ENCODE results near the gene TMEM45B.
"Not testable (repeated sequence)": the region's sequence is repeated elsewhere in the genome, so short reads cannot be mapped to it uniquely, and the experiment has no call there.

Gene TMEM45B

GRCh38 chr11:129804012-129804411 lies 11.6 kb upstream of the TMEM45B start:
- in situ Hi-C loops (cut with MboI; ENCODE audit: low sequenced_read_pairs), result no loop called here

- in situ Hi-C loops (cut with MboI; ENCODE audit: low sequenced_read_pairs), result not testable (repeated sequence)
Measured at GRCh38 chr11:129808241-129808640, 7.4 kb upstream of the TMEM45B start.

GRCh38 chr11:129813231-129813791 lies 2.3 kb upstream of the TMEM45B start:
- in situ Hi-C loops (cut with MboI; ENCODE audit: low sequenced_read_pairs), result no loop called here

GRCh38 chr11:129814244-129815014 lies 1.2 kb upstream of the TMEM45B start:
- in situ Hi-C loops (cut with MboI; ENCODE audit: low sequenced_read_pairs), result no loop called here

- in situ Hi-C loops (cut with MboI; ENCODE audit: low sequenced_read_pairs), result no loop called here
Measured at GRCh38 chr11:129817534-129818051, 1.9 kb downstream of the TMEM45B start.

- in situ Hi-C loops (cut with MboI; ENCODE audit: low sequenced_read_pairs), result not testable (repeated sequence)
Measured at GRCh38 chr11:129818236-129818635, 2.6 kb downstream of the TMEM45B start.

- in situ Hi-C loops (cut with MboI; ENCODE audit: low sequenced_read_pairs), result no loop called here
Measured at GRCh38 chr11:129819237-129819636, 3.6 kb downstream of the TMEM45B start.

GRCh38 chr11:129820228-129820627 lies 4.6 kb downstream of the TMEM45B start:
- in situ Hi-C loops (cut with MboI; ENCODE audit: low sequenced_read_pairs), result not testable (repeated sequence)

- in situ Hi-C loops (cut with MboI; ENCODE audit: low sequenced_read_pairs), result not testable (repeated sequence)
Measured at GRCh38 chr11:129823281-129823680, 7.6 kb downstream of the TMEM45B start.

- in situ Hi-C loops (cut with MboI; ENCODE audit: low sequenced_read_pairs), result not testable (repeated sequence)
Measured at GRCh38 chr11:129823799-129824198, 8.2 kb downstream of the TMEM45B start.

GRCh38 chr11:129825380-129825779 lies 9.7 kb downstream of the TMEM45B start:
- in situ Hi-C loops (cut with MboI; ENCODE audit: low sequenced_read_pairs), result no loop called here

GRCh38 chr11:129828301-129828836 lies 12.7 kb downstream of the TMEM45B start:
- in situ Hi-C loops (cut with MboI; ENCODE audit: low sequenced_read_pairs), result no loop called here

- in situ Hi-C loops (cut with MboI; ENCODE audit: low sequenced_read_pairs), result not testable (repeated sequence)
Measured at GRCh38 chr11:129829497-129829896, 13.8 kb downstream of the TMEM45B start.

GRCh38 chr11:129831227-129831626 lies 15.6 kb downstream of the TMEM45B start:
- in situ Hi-C loops (cut with MboI; ENCODE audit: low sequenced_read_pairs), result not testable (repeated sequence)

GRCh38 chr11:129833260-129833659 lies 17.6 kb downstream of the TMEM45B start:
- in situ Hi-C loops (cut with MboI; ENCODE audit: low sequenced_read_pairs), result not testable (repeated sequence)

- in situ Hi-C loops (cut with MboI; ENCODE audit: low sequenced_read_pairs), result not testable (repeated sequence)
Measured at GRCh38 chr11:129836423-129836891, 20.8 kb downstream of the TMEM45B start.

GRCh38 chr11:129836979-129837378 lies 21.3 kb downstream of the TMEM45B start:
- in situ Hi-C loops (cut with MboI; ENCODE audit: low sequenced_read_pairs), result no loop called here

GRCh38 chr11:129840236-129840635 lies 24.6 kb downstream of the TMEM45B start:
- in situ Hi-C loops (cut with MboI; ENCODE audit: low sequenced_read_pairs), result no loop called here

- in situ Hi-C loops (cut with MboI; ENCODE audit: low sequenced_read_pairs), result no loop called here
Measured at GRCh38 chr11:129842138-129842537, 26.5 kb downstream of the TMEM45B start.

GRCh38 chr11:129846508-129847335 lies 31.1 kb downstream of the TMEM45B start:
- in situ Hi-C loops (cut with MboI; ENCODE audit: low sequenced_read_pairs), result no loop called here

GRCh38 chr11:129847361-129847760 lies 31.7 kb downstream of the TMEM45B start:
- in situ Hi-C loops (cut with MboI; ENCODE audit: low sequenced_read_pairs), result not testable (repeated sequence)
